Skeletal muscle cell (primary cell): Measurements from ENCODE around the gene SCRT2.
A peak's percentile ranks its signal among the peaks of the same experiment; 100 is the strongest.
"Not testable (repeated sequence)": the region's sequence is repeated elsewhere in the genome, so short reads cannot be mapped to it uniquely, and the experiment has no call there.

Experiments used
- DNase-seq: peaks from one replicate; pipeline ENCODE4 v3.0.0-alpha.2; 2010; ENCODE audit warnings: low read depth
- H3K4me3 ChIP-seq: 2 replicates; pipeline ENCODE4 v1.5.1; 2011; ENCODE audit warnings: low read depth, mild to moderate bottlenecking, control low read depth, low read length, moderate library complexity

Gene SCRT2

GRCh38 chr20:675453-676314 lies at the start of gene SCRT2:
Gene SCRT2 (minus strand): TSS chr20:675802. CDS start chr20:675601, 201 bp downstream.
- peak; percentile 25 for DNase-seq
- no peak within 1 kb of the TSS for H3K4me3 ChIP-seq

GRCh38 chr20:724797-725196 lies 49.2 kb upstream of the SCRT2 start:
- H3K4me3 ChIP-seq, DNase-seq: not testable (repeated sequence)

- no peak for DNase-seq
- H3K4me3 ChIP-seq, result no peak overlapping the region
Measured at GRCh38 chr20:723756-724155, 48.2 kb upstream of the SCRT2 start.

GRCh38 chr20:722822-723644 lies 47.4 kb upstream of the SCRT2 start:
- H3K4me3 ChIP-seq, result no peak overlapping the region
- no peak for DNase-seq

- no peak for DNase-seq
- no peak overlapping the region for H3K4me3 ChIP-seq
Measured at GRCh38 chr20:721876-722275, 46.3 kb upstream of the SCRT2 start.

- H3K4me3 ChIP-seq, result no peak overlapping the region
- DNase-seq, result no peak
Measured at GRCh38 chr20:719816-720215, 44.2 kb upstream of the SCRT2 start.

- no peak for DNase-seq
- no peak overlapping the region for H3K4me3 ChIP-seq
Measured at GRCh38 chr20:719068-719467, 43.5 kb upstream of the SCRT2 start.

GRCh38 chr20:717832-718231 lies 42.2 kb upstream of the SCRT2 start:
- no peak for DNase-seq

GRCh38 chr20:717271-717670 lies 41.7 kb upstream of the SCRT2 start:
- no peak for DNase-seq
- H3K4me3 ChIP-seq, result no peak overlapping the region

More at GRCh38 chr20:717832-718231, 42.2 kb upstream of the SCRT2 start:
- no peak overlapping the region for H3K4me3 ChIP-seq

GRCh38 chr20:714453-714852 lies 38.9 kb upstream of the SCRT2 start:
- no peak overlapping the region for H3K4me3 ChIP-seq
- no peak for DNase-seq

GRCh38 chr20:711576-711975 lies 36.0 kb upstream of the SCRT2 start:
- no peak for DNase-seq
- no peak overlapping the region for H3K4me3 ChIP-seq

- H3K4me3 ChIP-seq, result no peak overlapping the region
- no peak for DNase-seq
Measured at GRCh38 chr20:710780-711450, 35.3 kb upstream of the SCRT2 start.

GRCh38 chr20:709991-710779 lies 34.6 kb upstream of the SCRT2 start:
- H3K4me3 ChIP-seq, result no peak overlapping the region
- no peak for DNase-seq

- DNase-seq, result no peak
- H3K4me3 ChIP-seq, result no peak overlapping the region
Measured at GRCh38 chr20:709423-709822, 33.8 kb upstream of the SCRT2 start.

GRCh38 chr20:708956-709355 lies 33.4 kb upstream of the SCRT2 start:
- no peak overlapping the region for H3K4me3 ChIP-seq
- DNase-seq, result no peak

GRCh38 chr20:707451-708110 lies 32.0 kb upstream of the SCRT2 start:
- H3K4me3 ChIP-seq, result no peak overlapping the region
- no peak for DNase-seq

- H3K4me3 ChIP-seq, result no peak overlapping the region
- no peak for DNase-seq
Measured at GRCh38 chr20:706366-706885, 30.8 kb upstream of the SCRT2 start.

- H3K4me3 ChIP-seq, result no peak overlapping the region
- DNase-seq, result no peak
Measured at GRCh38 chr20:704726-705125, 29.1 kb upstream of the SCRT2 start.

- no peak overlapping the region for H3K4me3 ChIP-seq
- no peak for DNase-seq
Measured at GRCh38 chr20:703426-703825, 27.8 kb upstream of the SCRT2 start.
